ENCODE data around the gene GPATCH2L. TPM values are rescaled to one million over a fixed set of nuclear protein-coding genes. Genes with fewer than 3 reads are reported as not detected.

GPATCH2L gene
- total RNA-seq = 76.6 TPM

GRCh38 chr14:76151398-76152332 lies at the start of gene GPATCH2L:
TSS of gene GPATCH2L (plus strand) at chr14:76151922. CDS start at chr14:76154364, 2,442 bp downstream.
- peak; percentile 97 for DNase-seq

GRCh38 chr14:76104802-76105355 lies 46.8 kb upstream of the GPATCH2L start:
- no peak for DNase-seq

GRCh38 chr14:76106188-76106587 lies 45.5 kb upstream of the GPATCH2L start:
- no peak for DNase-seq

GRCh38 chr14:76109087-76109880 lies 42.4 kb upstream of the GPATCH2L start:
- peak; percentile 20 for DNase-seq

GRCh38 chr14:76112889-76113624 lies 38.7 kb upstream of the GPATCH2L start:
- DNase-seq = no peak

GRCh38 chr14:76113691-76114090 lies 38.0 kb upstream of the GPATCH2L start:
- no peak for DNase-seq

- no peak for DNase-seq
Measured at GRCh38 chr14:76115010-76115422, 36.7 kb upstream of the GPATCH2L start.

- DNase-seq = no peak
Measured at GRCh38 chr14:76117789-76118484, 33.8 kb upstream of the GPATCH2L start.

- DNase-seq = no peak
Measured at GRCh38 chr14:76118594-76118993, 33.1 kb upstream of the GPATCH2L start.

- DNase-seq = no peak
Measured at GRCh38 chr14:76121089-76121748, 30.5 kb upstream of the GPATCH2L start.

- DNase-seq = no peak
Measured at GRCh38 chr14:76123426-76124225, 28.1 kb upstream of the GPATCH2L start.

- DNase-seq = no peak
Measured at GRCh38 chr14:76125511-76125910, 26.2 kb upstream of the GPATCH2L start.

- no peak for DNase-seq
Measured at GRCh38 chr14:76126076-76126475, 25.6 kb upstream of the GPATCH2L start.

GRCh38 chr14:76129851-76130576 lies 21.7 kb upstream of the GPATCH2L start:
- no peak for DNase-seq

GRCh38 chr14:76131071-76131965 lies 20.4 kb upstream of the GPATCH2L start:
- no peak for DNase-seq

GRCh38 chr14:76133103-76133502 lies 18.6 kb upstream of the GPATCH2L start:
- DNase-seq = peak; percentile 73

GRCh38 chr14:76134231-76134630 lies 17.5 kb upstream of the GPATCH2L start:
- DNase-seq = no peak

GRCh38 chr14:76135722-76136121 lies 16.0 kb upstream of the GPATCH2L start:
- no peak for DNase-seq

Measured in tongue (tissue), 2 donors.